CD14-positive monocyte (primary cell): Measurements from ENCODE around the gene POLR1D. TPM values are rescaled to one million over a fixed set of nuclear protein-coding genes. Genes with fewer than 3 reads are reported as not detected.
A peak's percentile ranks its signal among the peaks of the same experiment; 100 is the strongest.

Experiments
- DNase-seq, 3 donors: peaks; one replicate each; pipeline ENCODE4 v3.0.0-alpha.2; 2011 to 2022
- H2AFZ ChIP-seq: 2 replicates; pipeline ENCODE4 v1.6.0; 2012; ENCODE audit warnings: mild to moderate bottlenecking, low read depth, low read length, inconsistent platforms; ENCODE audit not compliant: insufficient read depth, poor library complexity, severe bottlenecking
- H3K27ac ChIP-seq, 2 donors: 1 replicate in 1 of 2; 2 replicates in 1 of 2; pipeline ENCODE4 v1.5.1; 2012 to 2013; ENCODE audit warnings: low read length in 2 of 2, control low read depth in 1 of 2, inconsistent platforms in 1 of 2, low read depth in 1 of 2, mild to moderate bottlenecking in 1 of 2
- H3K27me3 ChIP-seq, 2 donors: one replicate each; pipeline versions ENCODE4 v1.6.0 to v1.6.1; 2011 to 2013; ENCODE audit warnings: low read length in 2 of 2; ENCODE audit not compliant: control insufficient read depth in 2 of 2, insufficient read depth in 2 of 2
- H3K36me3 ChIP-seq, 2 donors: replicated peaks in 1 of 2; 1 replicate in 1 of 2; 2 replicates in 1 of 2; pipeline versions ENCODE4 v1.5.1 to v1.6.1; 2012 to 2013; ENCODE audit warnings: low read length in 2 of 2, control low read depth in 1 of 2, inconsistent platforms in 1 of 2, mild to moderate bottlenecking in 1 of 2; ENCODE audit not compliant: insufficient read depth in 2 of 2, control insufficient read depth in 1 of 2
- H3K4me1 ChIP-seq, 2 donors: 1 replicate in 1 of 2; 2 replicates in 1 of 2; pipeline versions ENCODE4 v1.5.1 to v1.6.1; 2012 to 2013; ENCODE audit warnings: low read length in 2 of 2, control low read depth in 1 of 2, inconsistent platforms in 1 of 2, mild to moderate bottlenecking in 1 of 2, moderate library complexity in 1 of 2; ENCODE audit not compliant: insufficient read depth in 2 of 2, control insufficient read depth in 1 of 2
- H3K4me2 ChIP-seq: replicated peaks from 2 replicates; pipeline ENCODE3; 2012; ENCODE audit warnings: low read length, moderate library complexity, mild to moderate bottlenecking; ENCODE audit not compliant: poor library complexity, severe bottlenecking; ENCODE audit errors: extremely low read depth
- H3K4me3 ChIP-seq, 3 experiments: fragments of 200-600 bp in 1 of 3; sonication (generic) in 1 of 3; replicated peaks in 1 of 3; 1 replicate in 2 of 3; 2 replicates in 1 of 3; pipeline ENCODE4 v1.5.1; 2011 to 2013; ENCODE audit warnings: low read length in 3 of 3, mild to moderate bottlenecking in 3 of 3, control low read depth in 2 of 3, low read depth in 2 of 3, inconsistent platforms in 1 of 3, moderate library complexity in 1 of 3
- H3K79me2 ChIP-seq: 2 replicates; pipeline ENCODE4 v1.6.0; 2012; ENCODE audit warnings: mild to moderate bottlenecking, control low read depth, inconsistent platforms, low read length, moderate library complexity; ENCODE audit not compliant: insufficient read depth
- H3K9ac ChIP-seq: 2 replicates; pipeline ENCODE4 v1.6.0; 2017; ENCODE audit warnings: low read length, mild to moderate bottlenecking; ENCODE audit not compliant: insufficient read depth, poor library complexity, severe bottlenecking
- H3K9me3 ChIP-seq, 2 donors: replicated peaks in 1 of 2; 1 replicate in 1 of 2; 2 replicates in 1 of 2; pipeline versions ENCODE4 v1.5.1 to v1.6.1; 2012 to 2013; ENCODE audit warnings: low read length in 2 of 2, control low read depth in 1 of 2; ENCODE audit not compliant: control insufficient read depth in 1 of 2, insufficient read depth in 1 of 2
- H4K20me1 ChIP-seq: 2 replicates; pipeline ENCODE4 v1.6.0; 2012; ENCODE audit warnings: mild to moderate bottlenecking, low read length, control low read depth, moderate library complexity; ENCODE audit not compliant: insufficient read depth
- H3K27ac Mint-ChIP-seq, 7 donors: one replicate each; pipeline ENCODE4 v1.8.0; 2020; ENCODE audit warnings: mild to moderate bottlenecking in 7 of 7, mixed read lengths in 7 of 7, moderate library complexity in 6 of 7, inconsistent platforms in 2 of 7
- H3K27me3 Mint-ChIP-seq, 3 donors: one replicate each; pipeline ENCODE4 v1.8.0; 2021 to 2022; ENCODE audit warnings: low read depth in 3 of 3, mild to moderate bottlenecking in 3 of 3, mixed read lengths in 3 of 3, moderate library complexity in 3 of 3, inconsistent platforms in 1 of 3
- H3K36me3 Mint-ChIP-seq, 2 donors: one replicate each; pipeline ENCODE4 v1.8.0; 2020; ENCODE audit warnings: mixed read lengths in 2 of 2, inconsistent platforms in 1 of 2, mild to moderate bottlenecking in 1 of 2
- H3K4me1 Mint-ChIP-seq: one replicate; pipeline ENCODE4 v1.8.0; 2020; ENCODE audit warnings: mild to moderate bottlenecking, mixed read lengths
- H3K4me3 Mint-ChIP-seq, 2 donors: one replicate each; pipeline ENCODE4 v1.8.0; 2020; ENCODE audit warnings: mild to moderate bottlenecking in 2 of 2, mixed read lengths in 2 of 2, moderate library complexity in 1 of 2
- H3K9me3 Mint-ChIP-seq, 7 donors: one replicate each; pipeline ENCODE4 v1.8.0; 2020 to 2022; ENCODE audit warnings: mixed read lengths in 7 of 7, mild to moderate bottlenecking in 6 of 7, moderate library complexity in 6 of 7, inconsistent platforms in 2 of 7
- CTCF ChIP-seq: fragments of 200-600 bp; IDR thresholded peaks from one replicate; pipeline ENCODE4 v1.8.0; 2022; ENCODE audit warnings: antibody characterized with exemption, mild to moderate bottlenecking
- WGBS: methylation state at CpG from one replicate; pipeline ENCODE4 v1.1.5; 2013; ENCODE audit warnings: missing lambda C conversion rate; ENCODE audit not compliant: insufficient coverage; 5-methylcytosine and 5-hydroxymethylcytosine counted together
- intact Hi-C, 2 donors: fragments of 100-400 bp; cut with micrococcal nuclease; formaldehyde crosslinking; loops; one replicate each; pipeline versions ENCODE4 v1.15.0 to v1.15.1; 2023
- polyA plus RNA-seq, 3 donors: library from polyadenylated mRNA; depleted of rRNA in 1 of 3; unstranded in 2 of 3; stranded (reverse) in 1 of 3; fragments of 300-500 nt in 2 of 3; fragments of >200 nt in 1 of 3; fragmentation: Illumina TruSeq in 2 of 3; gene quantifications; 1 replicate in 2 of 3; 2 replicates in 1 of 3; pipeline ENCODE4 v1.2.3, GENCODE V29; 2012 to 2021

Gene POLR1D
- polyA plus RNA-seq, 3 donors, result 122 to 146 (median 139) TPM

- H3K27ac ChIP-seq, result peak overlapping the region in 1 of 2 donors; percentile 52
- no CpG with 5 or more reads among the region's 2 CpGs for whole genome bisulfite sequencing
- peaks cover 93% of the 10 kb centered on the region for H3K79me2 ChIP-seq
- peaks cover 0 to 6% of the 10 kb centered on the region in 2 donors for H3K4me1 ChIP-seq
- intact Hi-C loops, result no loop called here
- no peaks in the 10 kb centered on the region for H3K9me3 ChIP-seq
- peak overlapping the region in 5 of 7 donors; percentile 10 to 67 (median 52) for H3K27ac Mint-ChIP-seq
- TF ChIP-seq CTCF, result no peak
- H3K4me3 Mint-ChIP-seq, result no peak overlapping the region
- peaks cover 26% of the 10 kb centered on the region for H3K4me1 Mint-ChIP-seq
- peaks cover 93% of the 10 kb centered on the region for H4K20me1 ChIP-seq
- no peak overlapping the region for H3K4me3 ChIP-seq
- H3K9me3 Mint-ChIP-seq, result no peaks in the 10 kb centered on the region
- H3K36me3 ChIP-seq, result peaks cover 14 to 32% of the 10 kb centered on the region in 2 donors
- no peak for DNase-seq
- H3K36me3 Mint-ChIP-seq, result peaks cover 14 to 37% of the 10 kb centered on the region in 2 donors
- no peak overlapping the region for H3K4me2 ChIP-seq
- no peaks in the 10 kb centered on the region for H3K27me3 Mint-ChIP-seq
- no peaks in the 10 kb centered on the region for H3K27me3 ChIP-seq
- no peak overlapping the region for H3K9ac ChIP-seq
- no peak overlapping the region for H2AFZ ChIP-seq
Measured at GRCh38 chr13:27634231-27634630, 12.5 kb downstream of the POLR1D start.

GRCh38 chr13:27634791-27635190 lies 13.1 kb downstream of the POLR1D start:
- peaks cover 14 to 32% of the 10 kb centered on the region in 2 donors for H3K36me3 ChIP-seq
- H4K20me1 ChIP-seq, result peaks cover 94% of the 10 kb centered on the region
- H3K4me2 ChIP-seq, result no peak overlapping the region
- H2AFZ ChIP-seq, result no peak overlapping the region
- no peak overlapping the region for H3K4me3 ChIP-seq
- H3K79me2 ChIP-seq, result peaks cover 94% of the 10 kb centered on the region
- H3K4me1 ChIP-seq, result peaks cover 0 to 6% of the 10 kb centered on the region in 2 donors
- intact Hi-C loops, result no loop called here
- H3K4me1 Mint-ChIP-seq, result peaks cover 26% of the 10 kb centered on the region
- no peak for TF ChIP-seq CTCF
- no peak overlapping the region for H3K4me3 Mint-ChIP-seq
- 96% methylated on average over 2 of the region's 3 CpGs for WGBS
- H3K36me3 Mint-ChIP-seq, result peaks cover 14 to 37% of the 10 kb centered on the region in 2 donors
- no peak overlapping the region for H3K9ac ChIP-seq
- no peaks in the 10 kb centered on the region for H3K9me3 ChIP-seq
- no peaks in the 10 kb centered on the region for H3K27me3 Mint-ChIP-seq
- no peaks in the 10 kb centered on the region for H3K27me3 ChIP-seq
- H3K27ac Mint-ChIP-seq, result peak overlapping the region in 6 of 7 donors; percentile 36 to 76 (median 58)
- no peak for DNase-seq
- H3K27ac ChIP-seq, result peak overlapping the region; percentile 27 to 52
- H3K9me3 Mint-ChIP-seq, result no peaks in the 10 kb centered on the region
